ENCODE results near the gene POFUT1.

DNA sequence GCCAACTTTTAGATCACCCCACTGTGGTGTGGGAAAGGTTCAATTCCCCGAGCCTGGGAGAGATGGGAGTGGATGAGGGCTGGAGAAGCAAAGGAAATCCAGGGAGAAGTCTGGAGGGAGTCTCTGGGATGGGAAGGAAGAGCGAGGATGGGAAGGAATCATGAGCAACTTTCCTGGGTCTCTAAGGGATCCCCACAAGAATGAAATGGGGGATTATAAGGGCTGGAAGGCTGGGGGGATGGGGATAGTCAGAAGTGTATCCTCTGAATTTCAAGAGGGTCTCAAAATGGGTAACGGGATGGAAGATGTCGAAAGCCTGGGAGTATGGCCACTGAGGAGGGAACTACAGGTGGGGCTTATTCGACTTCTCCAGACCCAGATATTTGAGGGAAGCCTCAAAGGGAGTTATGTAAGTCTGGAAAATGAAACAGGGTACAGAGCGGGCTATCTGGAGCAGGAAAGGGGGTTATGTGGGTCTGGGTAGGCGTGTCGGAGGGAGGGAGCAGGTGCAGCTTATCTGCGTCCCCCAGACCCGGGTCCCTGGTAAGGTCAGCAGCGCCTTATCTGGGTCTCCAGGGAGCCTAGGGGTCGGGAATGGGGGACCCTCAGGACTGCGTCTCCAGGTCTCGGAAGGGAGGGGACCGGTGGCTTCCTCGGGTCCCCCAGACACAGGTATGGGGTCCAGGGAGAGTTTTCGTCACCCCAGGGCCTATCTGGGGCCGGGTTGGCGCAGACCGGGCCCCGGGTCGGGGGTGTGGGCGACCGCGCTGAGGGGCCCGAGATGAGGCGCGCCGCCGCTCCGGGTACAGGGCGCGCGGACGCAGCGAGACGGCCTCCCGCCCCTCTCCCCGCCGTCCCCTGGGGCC lies 687 bp upstream of the POFUT1 start:
- TF ChIP-seq ZNF146 (tag by site-specific recombination; IDR thresholded peaks at IDR 0.05) (no peak), ZNF10 (tag by site-specific recombination; IDR thresholded peaks at IDR 0.05) (no peak), ZNF274 (IDR thresholded peaks at IDR 0.05; ENCODE audit: low read length) (no peak), ZNF274 (tag by site-specific recombination; IDR thresholded peaks at IDR 0.05; ENCODE audit: borderline replicate concordance) (no peak), BCL11A (tag by site-specific recombination; IDR thresholded peaks at IDR 0.05; ENCODE audit: low read depth) (no peak), ZNF549 (tag by site-specific recombination; IDR thresholded peaks at IDR 0.05) (no peak)
- TF ChIP-seq, protein P1, sequence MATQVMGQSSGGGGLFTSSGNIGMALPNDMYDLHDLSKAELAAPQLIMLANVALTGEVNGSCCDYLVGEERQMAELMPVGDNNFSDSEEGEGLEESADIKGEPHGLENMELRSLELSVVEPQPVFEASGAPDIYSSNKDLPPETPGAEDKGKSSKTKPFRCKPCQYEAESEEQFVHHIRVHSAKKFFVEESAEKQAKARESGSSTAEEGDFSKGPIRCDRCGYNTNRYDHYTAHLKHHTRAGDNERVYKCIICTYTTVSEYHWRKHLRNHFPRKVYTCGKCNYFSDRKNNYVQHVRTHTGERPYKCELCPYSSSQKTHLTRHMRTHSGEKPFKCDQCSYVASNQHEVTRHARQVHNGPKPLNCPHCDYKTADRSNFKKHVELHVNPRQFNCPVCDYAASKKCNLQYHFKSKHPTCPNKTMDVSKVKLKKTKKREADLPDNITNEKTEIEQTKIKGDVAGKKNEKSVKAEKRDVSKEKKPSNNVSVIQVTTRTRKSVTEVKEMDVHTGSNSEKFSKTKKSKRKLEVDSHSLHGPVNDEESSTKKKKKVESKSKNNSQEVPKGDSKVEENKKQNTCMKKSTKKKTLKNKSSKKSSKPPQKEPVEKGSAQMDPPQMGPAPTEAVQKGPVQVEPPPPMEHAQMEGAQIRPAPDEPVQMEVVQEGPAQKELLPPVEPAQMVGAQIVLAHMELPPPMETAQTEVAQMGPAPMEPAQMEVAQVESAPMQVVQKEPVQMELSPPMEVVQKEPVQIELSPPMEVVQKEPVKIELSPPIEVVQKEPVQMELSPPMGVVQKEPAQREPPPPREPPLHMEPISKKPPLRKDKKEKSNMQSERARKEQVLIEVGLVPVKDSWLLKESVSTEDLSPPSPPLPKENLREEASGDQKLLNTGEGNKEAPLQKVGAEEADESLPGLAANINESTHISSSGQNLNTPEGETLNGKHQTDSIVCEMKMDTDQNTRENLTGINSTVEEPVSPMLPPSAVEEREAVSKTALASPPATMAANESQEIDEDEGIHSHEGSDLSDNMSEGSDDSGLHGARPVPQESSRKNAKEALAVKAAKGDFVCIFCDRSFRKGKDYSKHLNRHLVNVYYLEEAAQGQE (tag by site-specific recombination; IDR thresholded peaks at IDR 0.05) = 0 out of 2 replicates have a peak, but pooled peaks have one; percentile 22
